ENCODE data around the gene CTNNBIP1. TPM values are rescaled to one million over a fixed set of nuclear protein-coding genes. Genes with fewer than 3 reads are reported as not detected.

Gene CTNNBIP1
- total RNA-seq, 1 donor from 2014 or later, result 33.0 TPM

GRCh38 chr1:9904596-9904995 lies 5.5 kb downstream of the CTNNBIP1 start:
- DNase-seq (ENCODE audit: low read depth in 2 of 2), result no peak

- DNase-seq (ENCODE audit: low read depth in 2 of 2), result no peak
These were observed 6.1 kb downstream of the CTNNBIP1 start for GRCh38 chr1:9903801-9904527.

GRCh38 chr1:9902060-9902452 lies 8.0 kb downstream of the CTNNBIP1 start:
- no peak for DNase-seq (ENCODE audit: low read depth in 2 of 2)

- no peak for DNase-seq (ENCODE audit: low read depth in 2 of 2)
These were observed 8.7 kb downstream of the CTNNBIP1 start for GRCh38 chr1:9901148-9902059.

- peak in 1 of 2 donors; percentile 17 for DNase-seq (ENCODE audit: low read depth in 2 of 2)
These were observed 9.7 kb downstream of the CTNNBIP1 start for GRCh38 chr1:9900142-9901043.

GRCh38 chr1:9894115-9894514 lies 16.0 kb downstream of the CTNNBIP1 start:
- no peak for DNase-seq (ENCODE audit: low read depth in 2 of 2)

- peak in 1 of 2 donors; percentile 61 for DNase-seq (ENCODE audit: low read depth in 2 of 2)
These were observed 17.2 kb downstream of the CTNNBIP1 start for GRCh38 chr1:9892563-9893528.

- peak in 1 of 2 donors; percentile 31 for DNase-seq (ENCODE audit: low read depth in 2 of 2)
These were observed 18.9 kb downstream of the CTNNBIP1 start for GRCh38 chr1:9891207-9891606.

- peak in 1 of 2 donors; percentile 69 for DNase-seq (ENCODE audit: low read depth in 2 of 2)
These were observed 19.8 kb downstream of the CTNNBIP1 start for GRCh38 chr1:9890224-9890731.

GRCh38 chr1:9889411-9889810 lies 20.7 kb downstream of the CTNNBIP1 start:
- no peak for DNase-seq (ENCODE audit: low read depth in 2 of 2)

GRCh38 chr1:9888886-9889285 lies 21.2 kb downstream of the CTNNBIP1 start:
- no peak for DNase-seq (ENCODE audit: low read depth in 2 of 2)

- no peak for DNase-seq (ENCODE audit: low read depth in 2 of 2)
These were observed 23.0 kb downstream of the CTNNBIP1 start for GRCh38 chr1:9887070-9887469.

- DNase-seq (ENCODE audit: low read depth in 2 of 2), result no peak
These were observed 23.9 kb downstream of the CTNNBIP1 start for GRCh38 chr1:9886092-9886742.

- DNase-seq (ENCODE audit: low read depth in 2 of 2), result no peak
These were observed 25.3 kb downstream of the CTNNBIP1 start for GRCh38 chr1:9884805-9885204.

- DNase-seq (ENCODE audit: low read depth in 2 of 2), result no peak
These were observed 26.3 kb downstream of the CTNNBIP1 start for GRCh38 chr1:9883585-9884449.

- DNase-seq (ENCODE audit: low read depth in 2 of 2), result no peak
These were observed 27.1 kb downstream of the CTNNBIP1 start for GRCh38 chr1:9882945-9883303.

- DNase-seq (ENCODE audit: low read depth in 2 of 2), result no peak
These were observed 27.6 kb downstream of the CTNNBIP1 start for GRCh38 chr1:9882296-9882944.

- no peak for DNase-seq (ENCODE audit: low read depth in 2 of 2)
These were observed 28.2 kb downstream of the CTNNBIP1 start for GRCh38 chr1:9881838-9882249.

Measured in dermis microvascular lymphatic vessel endothelial cell (primary cell).